ENCODE results near the gene ARFGEF3.

DNA sequence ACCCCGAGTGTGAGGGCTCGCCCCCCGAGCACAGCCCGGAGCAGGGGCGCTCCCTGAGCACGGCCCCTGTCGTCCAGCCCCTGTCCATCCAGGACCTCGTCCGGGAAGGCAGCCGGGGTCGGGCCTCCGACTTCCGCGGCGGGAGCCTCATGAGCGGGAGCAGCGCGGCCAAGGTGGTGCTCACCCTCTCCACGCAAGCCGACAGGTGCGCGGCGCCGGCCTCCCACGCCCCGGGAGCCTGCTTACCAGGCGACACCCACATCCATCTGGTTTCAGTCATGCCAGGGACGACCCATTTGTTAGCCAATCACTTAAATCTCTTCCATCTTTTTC lies 130.1 kb downstream of the ARFGEF3 start:
- TF ChIP-seq CTCF (IDR thresholded peaks at IDR 0.05) (no peak), EP300 (IDR thresholded peaks at IDR 0.05) (no peak), POLR2AphosphoS5 (IDR thresholded peaks at IDR 0.05) (no peak)
